Erythroblast (primary cell): ENCODE data around the gene SBNO2.

Source experiments
- DNase-seq, 2 experiments: peaks; one replicate each; lab custom pipeline; 2025; lab: John Stamatoyannopoulos, UW
- GATA1 ChIP-seq: IDR thresholded peaks from 2 replicates; pipeline ENCODE4 v1.6.1; 2011; ENCODE audit warnings: low read depth, mild to moderate bottlenecking, control low read depth, low read length, moderate library complexity
- POLR2A ChIP-seq: IDR thresholded peaks from 2 replicates; pipeline ENCODE4 v1.6.1; 2011; ENCODE audit warnings: mild to moderate bottlenecking, low read length

Gene SBNO2

DNA sequence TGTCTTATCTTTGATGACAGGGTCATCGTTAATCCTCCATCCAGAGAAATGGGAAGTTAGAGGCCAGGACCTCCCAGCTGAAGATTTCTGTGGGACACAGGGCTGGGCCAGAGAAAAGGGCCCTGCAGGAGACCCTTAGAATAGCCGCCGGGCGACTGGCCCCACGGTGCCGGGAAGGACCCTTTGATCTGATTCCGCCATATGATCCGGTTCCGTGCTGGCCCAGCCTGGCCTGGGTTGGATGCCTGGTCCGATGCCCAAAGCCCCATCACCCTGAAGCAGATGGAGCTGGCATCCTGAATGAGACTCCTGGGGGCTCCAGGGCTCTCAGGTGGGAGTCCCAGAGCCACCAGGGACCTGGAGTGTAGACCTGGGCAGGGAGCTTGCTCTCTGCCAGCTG is 25.5 kb upstream of the SBNO2 start:
- no peak for DNase-seq
- TF ChIP-seq POLR2A, result no peak
- no peak for TF ChIP-seq GATA1

- TF ChIP-seq GATA1, result no peak
- TF ChIP-seq POLR2A, result no peak
- DNase-seq, result no peak
Observed at GRCh38 chr19:1189419-1189818, 15.4 kb upstream of the SBNO2 start.

GRCh38 chr19:1183543-1184172 is 9.6 kb upstream of the SBNO2 start:
- TF ChIP-seq POLR2A, result no peak
- TF ChIP-seq GATA1, result no peak

GRCh38 chr19:1182727-1183126 is 8.7 kb upstream of the SBNO2 start:
- TF ChIP-seq POLR2A (no peak), GATA1 (no peak)
- no peak for DNase-seq

More at GRCh38 chr19:1183543-1184172, 9.6 kb upstream of the SBNO2 start:
- no peak for DNase-seq

DNA sequence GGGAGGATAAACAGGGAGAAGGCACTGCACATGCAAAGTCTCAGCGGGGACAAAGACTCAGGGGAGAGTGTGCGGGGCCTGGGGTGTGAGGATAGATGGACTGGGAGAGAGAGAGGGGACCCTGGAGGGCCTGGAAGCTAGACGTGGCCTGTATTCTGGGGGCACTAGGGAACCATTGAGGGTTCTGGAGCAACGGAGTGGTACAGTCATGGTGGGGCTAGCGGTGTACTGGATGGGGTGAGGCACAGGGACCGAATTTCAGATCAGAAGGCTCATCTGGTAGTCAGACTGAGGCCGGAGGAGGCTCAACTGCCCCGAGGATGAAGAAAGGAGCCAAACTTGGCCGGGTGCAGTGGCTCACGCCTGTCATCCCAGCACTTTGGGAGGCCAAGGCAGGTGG is 8.0 kb upstream of the SBNO2 start:
- TF ChIP-seq GATA1 (no peak), POLR2A (no peak)
- no peak for DNase-seq

- TF ChIP-seq POLR2A, result no peak
- TF ChIP-seq GATA1, result no peak
- no peak for DNase-seq
Observed at GRCh38 chr19:1181606-1182005, 7.5 kb upstream of the SBNO2 start.

DNA sequence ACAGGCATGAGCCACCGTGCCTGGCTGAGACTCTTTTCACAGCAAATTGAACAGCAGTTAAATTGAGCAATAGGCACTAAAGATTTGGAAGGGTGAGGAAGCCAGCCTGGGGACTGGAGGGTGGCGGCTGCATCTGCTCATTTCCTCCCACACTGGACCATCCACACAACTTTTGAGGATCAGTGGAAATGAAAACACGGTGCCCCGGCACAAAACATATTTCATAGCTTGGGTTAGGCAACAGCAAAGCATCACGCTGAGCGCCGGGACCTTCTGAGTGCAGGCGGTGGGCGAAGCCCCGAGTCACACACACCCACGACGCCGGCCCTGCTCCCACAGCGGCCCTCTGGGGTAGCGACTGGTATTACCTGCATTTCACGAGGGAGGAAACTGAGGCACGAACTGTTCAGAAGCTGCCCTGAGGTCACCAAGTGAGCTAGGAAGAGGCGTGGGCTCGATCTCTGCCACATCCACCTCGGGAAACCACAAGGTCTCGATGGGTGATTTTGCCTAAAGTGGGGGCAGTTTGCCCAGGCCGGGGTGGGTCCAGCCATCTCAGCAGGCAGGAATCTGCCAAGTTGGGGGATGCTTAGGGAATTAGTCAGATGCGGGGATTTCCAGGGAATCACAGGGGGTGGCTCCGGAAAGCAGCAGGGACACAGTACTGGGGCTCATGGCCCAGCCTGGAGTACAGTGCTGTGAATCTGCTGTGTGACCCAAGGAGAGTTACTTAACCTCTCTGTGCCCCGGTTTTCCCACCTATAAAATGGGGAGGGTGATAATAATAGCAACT is 3.5 kb upstream of the SBNO2 start:
- TF ChIP-seq GATA1 (no peak), POLR2A (no peak)
- DNase-seq, result no peak

- TF ChIP-seq POLR2A (no peak), GATA1 (no peak)
- peak; percentile 45 to 62 for DNase-seq
Observed at GRCh38 chr19:1173159-1173844, 766 bp downstream of the SBNO2 start.

- TF ChIP-seq GATA1, result no peak
- TF ChIP-seq POLR2A, result no peak
- no peak for DNase-seq
Observed at GRCh38 chr19:1172353-1173158, 1.5 kb downstream of the SBNO2 start.

DNA sequence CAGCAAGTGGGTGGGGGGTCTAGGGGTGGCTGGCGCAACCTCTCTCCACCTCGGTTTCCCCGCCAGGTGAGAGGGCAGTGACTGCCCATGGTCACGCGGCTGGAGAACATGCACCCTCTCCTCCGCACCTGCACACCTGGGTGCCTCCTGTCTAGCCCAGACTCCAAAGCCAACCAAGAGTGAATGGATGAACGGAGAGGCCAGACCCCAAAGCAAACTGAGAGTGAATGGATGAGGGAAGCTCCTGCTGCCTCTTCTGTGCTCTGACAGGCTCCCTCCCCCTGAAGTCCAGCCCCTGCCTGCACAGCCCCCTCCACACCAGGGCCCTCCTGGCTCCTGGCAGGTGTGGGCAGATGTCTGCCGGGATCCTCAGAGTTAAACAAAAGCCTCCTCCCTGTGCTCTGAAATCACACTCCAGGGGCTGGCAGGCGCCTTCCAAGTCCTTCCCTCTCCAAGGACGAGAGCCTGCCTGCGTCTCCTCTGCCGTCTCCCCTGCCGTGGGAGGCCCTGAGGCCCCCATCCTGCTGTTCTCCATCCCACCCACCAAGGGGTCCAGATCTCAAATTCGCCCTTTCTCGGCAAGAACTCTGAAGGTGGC is 2.2 kb downstream of the SBNO2 start:
- DNase-seq, result no peak
- TF ChIP-seq GATA1 (no peak), POLR2A (no peak)

DNA sequence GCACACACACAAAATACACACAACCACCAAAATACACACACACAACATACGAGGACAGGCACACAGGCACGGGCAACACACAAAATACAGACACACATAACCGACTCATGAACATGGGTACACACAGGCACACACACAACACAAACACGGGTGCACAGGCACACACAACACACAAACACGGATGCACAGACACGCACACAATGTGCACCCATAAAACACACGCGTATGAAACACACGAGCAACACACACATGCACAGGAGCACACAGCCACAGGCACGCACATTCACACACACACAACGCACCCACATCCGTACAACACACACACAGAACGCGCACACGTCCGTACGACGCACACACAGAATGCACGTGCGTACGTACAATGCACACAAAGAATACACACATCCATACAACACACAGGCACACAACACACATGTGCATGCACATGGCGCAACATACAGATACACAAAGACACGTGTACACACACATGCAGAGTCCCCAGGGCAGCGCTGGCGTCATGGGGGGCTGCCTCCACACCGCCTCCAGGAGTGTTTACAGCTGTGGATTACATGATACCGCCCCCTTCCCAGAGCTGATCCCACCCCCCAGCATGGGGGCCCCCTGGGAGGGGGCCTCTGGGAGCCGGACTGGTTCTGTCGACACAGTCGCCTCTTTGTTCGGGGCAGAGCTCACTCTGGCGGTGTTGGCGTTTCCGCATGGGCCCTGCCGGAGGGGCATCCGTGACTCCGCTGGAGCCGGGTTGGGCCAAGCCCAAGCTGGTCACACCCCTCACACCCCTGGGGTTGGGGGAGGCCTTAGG is 2.9 kb downstream of the SBNO2 start:
- TF ChIP-seq POLR2A, result no peak
- no peak for TF ChIP-seq GATA1
- no peak for DNase-seq
